Central memory CD4-positive, alpha-beta T cell (primary cell): ENCODE results near the gene SETD6.
"Not testable (repeated sequence)": the region's sequence is repeated elsewhere in the genome, so short reads cannot be mapped to it uniquely, and the experiment has no call there.

Source experiments
- DNase-seq: peaks from one replicate; pipeline ENCODE4 v3.0.0; 2022

SETD6 gene

DNA sequence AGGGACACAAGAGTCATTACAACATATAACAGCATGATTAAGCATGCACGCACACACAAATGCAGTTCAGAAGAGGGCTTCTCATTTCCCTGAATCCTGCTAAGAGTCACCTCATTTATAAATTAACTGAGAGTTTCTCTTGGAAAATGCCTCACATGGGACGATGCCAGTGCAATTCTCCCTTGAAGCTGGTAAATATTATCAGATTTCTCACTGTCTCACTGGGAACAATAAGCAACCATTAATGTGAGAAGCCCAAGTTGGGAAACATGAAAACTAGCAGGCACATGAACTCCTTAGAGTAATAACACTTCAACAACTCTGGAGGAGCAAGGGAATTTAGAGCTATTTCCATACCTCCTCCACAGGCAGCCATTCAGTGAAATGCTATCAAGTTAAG, 26.4 kb downstream of the SETD6 start:
- DNase-seq: no peak

DNA sequence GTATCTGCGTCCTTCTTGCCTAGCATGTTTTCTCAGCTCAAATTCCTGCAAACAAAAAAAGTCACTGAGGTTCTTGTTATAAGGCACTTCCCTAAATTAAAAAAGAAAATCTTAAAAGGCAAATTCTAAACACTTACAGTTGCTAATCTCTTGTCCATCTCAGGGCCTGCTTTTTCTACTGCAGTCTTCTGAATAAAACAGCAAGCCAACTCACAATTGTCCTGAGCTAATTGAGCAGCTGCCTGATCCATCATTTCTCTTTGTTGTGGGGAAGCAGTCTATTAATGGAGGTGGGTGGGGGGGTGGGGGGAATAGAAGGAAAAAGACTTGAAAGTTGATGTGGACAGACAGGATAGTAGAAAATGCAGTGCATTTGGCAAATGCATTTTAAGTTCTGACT, 27.0 kb downstream of the SETD6 start:
- no peak for DNase-seq

DNA sequence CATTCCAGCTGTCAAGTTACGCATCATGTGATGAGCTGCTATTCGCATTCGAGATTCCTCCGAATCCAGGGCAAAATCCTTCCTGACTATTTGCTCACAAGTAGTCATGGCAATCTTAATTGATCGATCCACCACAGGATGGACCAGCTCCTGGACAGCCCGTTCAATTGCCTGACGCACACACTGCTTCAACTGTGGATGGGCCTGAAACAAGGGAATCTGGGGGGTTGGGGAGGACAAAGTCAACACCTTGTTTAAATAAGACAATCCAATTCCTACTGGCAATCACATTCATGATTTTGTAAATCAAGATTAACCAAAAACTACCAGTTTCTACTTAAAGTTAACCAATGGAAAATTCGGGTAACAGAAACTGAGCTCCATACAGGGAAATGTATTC, 28.4 kb downstream of the SETD6 start:
- no peak for DNase-seq

DNA sequence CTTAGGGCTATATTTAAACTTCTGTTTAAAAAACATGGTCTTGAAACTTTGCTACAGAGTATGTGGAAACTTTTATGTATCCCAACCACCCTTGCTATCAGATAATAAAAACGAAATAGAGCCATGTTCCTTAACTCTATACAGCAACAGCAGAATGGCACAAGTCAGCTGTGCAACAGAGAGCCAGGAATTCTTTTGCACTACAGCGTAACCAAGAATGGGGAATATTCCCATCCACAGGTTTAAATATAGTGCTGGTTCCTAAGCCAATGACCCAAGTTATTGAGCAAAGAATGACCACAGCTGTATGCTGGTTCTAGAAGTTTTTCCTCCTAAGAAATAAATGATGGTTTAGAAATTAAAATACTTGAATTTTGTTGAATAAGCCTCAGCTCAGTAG, 33.1 kb downstream of the SETD6 start:
- no peak for DNase-seq

DNA sequence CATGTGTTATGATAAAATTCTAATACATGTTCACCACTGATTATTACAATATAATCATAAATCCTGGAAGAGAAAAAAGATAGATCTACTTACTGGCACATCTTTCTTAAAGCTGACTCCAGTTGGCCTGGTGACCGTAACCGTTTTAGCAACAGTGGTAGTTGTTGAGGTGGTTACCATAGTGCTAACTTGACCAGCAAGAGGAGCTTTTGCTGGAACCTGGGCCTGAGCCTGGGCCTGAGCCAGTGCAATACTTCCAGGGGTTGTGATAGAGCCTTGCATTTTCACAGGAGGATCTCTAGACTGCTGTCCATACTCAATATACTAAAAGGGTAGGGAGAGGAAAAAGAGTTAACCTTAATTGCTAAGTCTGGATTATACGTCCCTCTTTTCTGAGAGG, 36.2 kb downstream of the SETD6 start:
- DNase-seq: no peak

DNA sequence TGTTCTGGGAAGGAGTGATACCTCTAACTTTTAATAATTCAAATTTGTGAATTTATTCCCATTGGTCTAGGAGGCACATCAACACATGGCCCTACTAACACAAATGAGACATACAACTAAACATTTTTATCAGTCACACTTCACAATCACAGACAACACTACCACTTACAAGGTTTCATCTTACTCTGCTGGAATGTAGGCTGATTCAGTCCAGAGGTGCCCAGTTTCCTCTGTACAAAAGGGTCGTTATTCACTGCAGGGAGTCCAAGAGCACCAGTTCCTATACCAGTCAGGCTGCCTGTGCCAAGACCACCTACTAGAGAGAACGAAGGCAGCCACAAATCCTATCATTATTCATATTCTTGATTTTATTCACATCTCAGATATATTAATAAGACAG, 41.4 kb downstream of the SETD6 start:
- DNase-seq: no peak

DNA sequence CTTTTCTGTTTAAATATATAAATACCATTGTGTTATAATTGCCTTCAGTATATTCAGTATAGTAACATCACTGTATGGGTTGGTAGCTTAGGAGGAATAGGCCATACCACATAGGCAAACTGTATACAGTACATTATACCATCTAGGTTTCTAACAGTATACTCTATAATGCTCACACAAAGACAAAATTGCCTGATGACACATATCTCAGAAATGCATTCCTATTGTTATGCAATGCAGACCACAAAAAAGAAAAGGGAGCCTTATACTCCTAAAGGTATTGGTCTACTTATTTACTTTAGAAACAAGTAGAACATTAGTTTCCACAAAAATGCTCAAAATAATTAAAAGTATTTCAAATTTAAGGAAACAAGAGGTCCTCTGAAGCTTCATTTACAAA, 47.9 kb downstream of the SETD6 start:
- DNase-seq: no peak

DNA sequence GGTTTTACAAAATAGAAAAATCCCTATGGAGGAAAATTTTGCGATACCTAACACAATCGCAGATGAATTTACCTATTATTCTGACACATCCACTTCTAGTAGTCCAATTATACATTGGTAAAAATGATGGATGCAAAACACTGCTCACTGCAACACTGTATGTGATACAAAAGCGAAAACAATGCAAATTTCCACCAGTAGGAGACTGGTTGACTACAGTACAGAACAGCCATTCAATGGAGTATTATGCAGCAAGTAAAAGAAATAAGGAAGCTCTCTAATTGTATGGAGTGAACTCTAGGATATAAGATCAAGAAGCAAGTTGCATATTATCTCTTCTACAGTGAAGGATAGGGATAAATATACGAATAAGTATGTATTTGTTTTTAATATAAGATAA, 48.5 kb downstream of the SETD6 start:
- DNase-seq: no peak

DNA sequence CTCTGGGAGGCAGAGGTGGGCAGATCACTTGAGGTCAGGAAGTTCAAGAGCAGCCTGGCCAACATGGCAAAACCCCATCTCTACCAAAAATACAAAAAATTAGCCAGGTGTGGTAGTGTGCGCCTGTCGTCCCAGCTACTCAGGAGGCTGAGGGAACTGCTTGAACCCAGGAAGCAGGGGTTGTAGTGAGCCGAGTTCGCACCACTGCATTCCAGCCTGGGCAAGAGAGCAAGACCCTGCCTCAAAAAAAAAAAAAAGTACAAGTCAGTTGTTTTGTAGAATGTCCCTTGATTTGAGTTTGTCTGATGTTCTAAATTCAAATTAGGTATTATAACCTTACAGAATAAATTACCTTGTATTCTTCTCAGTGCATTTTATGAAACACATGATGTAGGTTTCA, 50.4 kb downstream of the SETD6 start:
- not testable (repeated sequence) for DNase-seq
